ENCODE data around the gene ANXA11.
"Not testable (repeated sequence)": the region's sequence is repeated elsewhere in the genome, so short reads cannot be mapped to it uniquely, and the experiment has no call there.

The ANXA11 gene

DNA sequence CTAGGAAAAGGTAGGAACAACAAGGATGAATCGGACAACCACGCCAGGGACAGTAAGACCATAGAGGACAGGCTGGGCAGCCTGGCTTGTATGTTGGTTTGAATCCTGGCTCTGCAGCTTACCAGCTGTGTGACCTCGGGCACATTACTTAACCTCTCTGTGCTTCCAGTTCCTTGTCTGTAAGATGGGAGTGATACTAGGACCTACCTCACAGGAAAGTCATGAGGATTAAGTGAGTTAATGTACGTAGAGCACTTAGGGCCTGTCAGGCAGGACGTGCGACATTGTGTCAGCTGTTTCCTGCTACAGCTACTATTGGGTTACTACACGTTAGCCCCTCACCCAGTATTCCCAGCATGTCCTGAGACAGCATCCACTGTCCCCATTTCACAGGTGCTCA, 40.7 kb downstream of the ANXA11 start:
- no peak for DNase-seq

DNA sequence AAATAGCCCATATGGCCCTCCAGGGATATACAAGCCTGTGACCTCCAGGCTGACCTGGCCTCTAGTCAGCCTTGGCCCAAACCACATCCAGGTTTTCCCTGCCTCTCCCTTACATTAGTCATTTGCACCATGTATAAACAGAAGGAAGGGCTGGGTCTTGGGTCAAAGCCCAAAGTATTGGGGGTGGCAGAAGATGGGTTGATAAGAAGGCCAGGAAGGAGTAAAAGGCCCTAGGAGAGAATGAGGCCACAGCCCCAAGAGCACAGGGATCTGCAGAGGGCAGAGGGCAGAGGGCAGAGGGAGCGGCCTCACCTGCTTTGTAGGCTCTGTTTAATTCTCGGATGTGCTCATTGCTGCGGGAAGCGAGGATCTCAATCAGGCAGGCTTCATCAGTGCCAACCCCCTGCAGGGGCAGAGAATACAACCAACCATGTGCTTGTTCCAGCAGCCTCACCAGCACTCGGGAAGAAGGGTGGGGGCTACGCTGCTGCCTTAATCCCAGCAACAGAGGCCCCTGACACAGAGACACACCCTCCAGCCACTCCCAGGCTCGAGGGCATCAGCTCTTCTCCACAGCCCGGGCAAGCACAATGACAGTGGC, 41.5 kb downstream of the ANXA11 start:
- no peak for DNase-seq

- DNase-seq, result no peak
Measured at GRCh38 chr10:80161321-80162083, 43.8 kb downstream of the ANXA11 start.

DNA sequence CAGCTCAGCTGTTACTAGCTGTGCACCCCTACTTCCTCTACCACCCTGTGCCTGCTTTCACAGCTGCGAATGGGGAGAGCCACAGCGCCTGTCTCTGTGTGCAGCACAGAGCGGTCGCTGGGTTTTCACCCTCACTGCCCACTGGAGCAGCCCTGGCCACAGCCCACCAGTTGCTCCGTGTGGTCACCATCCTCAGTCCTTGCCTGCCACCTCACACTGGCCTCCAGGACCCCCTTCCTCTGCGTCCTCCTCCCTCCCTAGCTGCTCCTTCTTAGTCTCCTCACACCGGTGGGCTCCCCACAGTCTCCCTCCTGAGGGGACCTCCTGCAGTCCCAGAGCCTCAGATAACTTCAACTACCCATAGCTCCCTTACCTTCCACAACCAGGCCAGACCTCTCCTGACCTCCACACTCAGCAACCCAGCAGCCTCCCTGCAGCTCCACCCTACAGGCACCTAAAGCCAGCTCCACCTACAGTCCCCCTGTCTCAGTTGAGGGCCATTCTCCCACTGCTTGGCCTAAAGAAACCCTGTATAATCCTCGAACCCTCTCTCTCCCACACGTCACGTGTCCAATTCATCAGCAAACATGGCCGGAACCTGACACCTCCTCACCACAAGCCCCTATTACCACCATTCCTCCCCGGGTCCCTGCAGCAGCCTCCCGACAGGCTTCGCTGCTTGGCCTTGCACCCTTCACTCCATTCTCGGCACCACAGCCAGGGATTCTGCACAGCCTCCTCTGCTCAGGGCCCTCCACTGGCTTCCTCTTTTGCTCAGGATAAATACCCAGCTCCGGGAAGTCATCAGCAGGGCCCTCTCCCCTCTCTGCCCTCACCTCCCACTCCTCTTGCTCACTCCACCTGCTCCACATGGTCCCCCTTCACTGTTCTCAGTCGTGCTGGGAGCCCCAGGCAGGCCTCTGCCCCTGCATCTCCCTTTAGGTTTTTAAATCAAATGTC, 44.7 kb downstream of the ANXA11 start:
- DNase-seq, result no peak

DNA sequence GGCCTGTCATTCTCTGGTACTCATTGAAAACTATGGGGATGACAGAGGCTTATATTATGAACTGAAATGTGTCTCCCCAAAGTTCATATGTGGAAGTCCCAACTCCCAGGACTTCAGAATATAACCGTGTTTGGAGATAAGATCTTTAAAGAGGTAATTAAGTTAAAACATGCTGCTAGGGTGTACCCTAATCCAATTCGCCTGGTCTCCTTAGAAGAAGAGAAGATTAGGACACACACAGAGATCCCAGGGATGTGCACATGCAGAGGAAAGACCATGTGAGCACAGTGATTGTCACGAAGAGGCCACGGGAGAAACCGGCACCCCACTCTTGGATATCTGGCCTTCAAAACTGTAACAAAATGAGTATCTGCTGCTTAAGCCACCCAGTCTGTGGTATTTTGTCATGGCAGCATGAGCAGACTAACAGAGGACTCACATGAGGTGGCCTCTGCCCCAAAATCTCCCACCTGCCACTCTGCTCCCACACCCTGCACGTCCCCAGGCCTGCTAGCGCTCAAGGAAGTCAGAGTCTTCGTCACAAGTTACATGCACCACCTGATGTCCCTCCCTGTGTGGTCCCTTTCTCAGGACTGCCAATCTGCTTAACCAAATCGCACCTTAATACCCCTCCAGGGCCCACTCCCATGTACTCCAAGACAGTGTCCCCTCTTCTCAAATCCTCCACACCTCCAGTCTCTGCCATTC, 46.0 kb downstream of the ANXA11 start:
- DNase-seq, result no peak

GRCh38 chr10:80158598-80159127, 46.7 kb downstream of the ANXA11 start:
- no peak for DNase-seq

DNA sequence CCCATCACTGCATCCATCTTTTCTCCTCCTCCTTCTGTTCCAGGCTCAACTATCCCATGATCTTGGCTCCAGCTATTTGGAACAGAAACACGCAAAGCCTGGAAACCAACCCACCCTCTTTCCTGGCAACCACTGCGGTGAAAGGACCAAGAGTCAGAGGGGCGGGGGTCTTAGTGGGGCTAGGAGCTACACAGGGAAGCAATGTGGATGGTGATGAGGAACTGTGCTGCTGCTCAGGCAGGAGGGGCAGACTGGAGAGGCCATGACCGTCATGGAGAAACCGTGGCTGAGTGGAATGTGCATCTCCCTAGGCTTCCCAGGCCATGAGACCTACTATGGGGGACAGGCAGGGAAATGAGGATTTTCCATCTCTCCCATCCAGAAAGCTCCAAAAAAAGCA, 47.2 kb downstream of the ANXA11 start:
- DNase-seq, result no peak

GRCh38 chr10:80157561-80157960, 47.8 kb downstream of the ANXA11 start:
- DNase-seq, result no peak

DNA sequence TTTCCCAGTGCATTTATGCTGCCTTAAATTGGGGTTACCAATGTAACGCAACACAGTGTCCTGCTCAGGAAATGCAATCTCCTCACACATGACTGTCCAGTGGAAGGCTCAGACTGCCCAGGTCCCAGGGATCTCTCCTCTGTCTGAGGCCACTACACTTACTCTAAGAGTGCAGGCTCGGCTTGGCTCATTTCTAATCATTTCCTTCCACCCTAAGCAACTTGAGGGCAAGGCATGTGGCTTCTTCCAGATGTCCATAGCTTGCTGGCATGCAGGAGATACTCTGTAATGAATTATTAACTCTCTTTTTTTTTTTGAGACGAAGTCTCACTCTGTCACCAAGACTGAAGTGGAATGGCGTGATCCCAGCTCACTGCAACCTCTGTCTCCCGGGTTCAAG, 49.1 kb downstream of the ANXA11 start:
- DNase-seq, result no peak

GRCh38 chr10:80155696-80156215, 49.6 kb downstream of the ANXA11 start:
- DNase-seq, result no peak

DNA sequence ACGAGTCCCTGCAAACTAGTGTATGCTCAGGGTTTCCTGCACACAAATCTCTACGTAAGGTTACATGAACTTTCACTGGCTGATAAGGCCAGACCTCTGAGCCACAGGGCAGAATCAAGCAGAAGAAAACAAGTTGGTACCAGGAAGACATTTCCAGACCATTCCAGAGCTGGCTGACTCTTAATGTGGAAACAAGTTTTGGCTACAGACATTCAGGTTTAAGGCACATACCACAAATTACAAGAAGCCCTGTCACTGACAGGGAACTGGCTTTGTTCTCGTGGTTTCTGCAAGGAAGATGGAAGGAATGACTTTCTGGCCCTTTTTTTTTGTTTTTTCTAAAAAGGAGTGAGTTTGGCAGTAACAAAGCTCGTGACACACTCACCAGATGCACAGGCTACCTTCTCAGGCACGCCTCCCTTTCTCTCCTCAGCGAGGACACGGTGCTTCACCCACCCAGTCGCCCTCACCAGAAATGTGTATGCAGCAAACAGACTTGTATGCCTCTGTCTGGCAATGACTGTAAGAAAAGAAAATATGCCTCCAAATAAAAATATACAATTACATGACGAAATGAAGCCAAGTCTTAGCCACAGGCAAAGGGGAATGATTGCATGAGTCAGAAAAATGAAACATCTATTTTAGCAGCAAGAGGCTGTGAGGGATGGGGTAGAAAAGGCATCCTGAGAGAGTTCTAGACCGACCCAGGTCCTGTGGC, 50.2 kb downstream of the ANXA11 start:
- DNase-seq, result no peak

DNA sequence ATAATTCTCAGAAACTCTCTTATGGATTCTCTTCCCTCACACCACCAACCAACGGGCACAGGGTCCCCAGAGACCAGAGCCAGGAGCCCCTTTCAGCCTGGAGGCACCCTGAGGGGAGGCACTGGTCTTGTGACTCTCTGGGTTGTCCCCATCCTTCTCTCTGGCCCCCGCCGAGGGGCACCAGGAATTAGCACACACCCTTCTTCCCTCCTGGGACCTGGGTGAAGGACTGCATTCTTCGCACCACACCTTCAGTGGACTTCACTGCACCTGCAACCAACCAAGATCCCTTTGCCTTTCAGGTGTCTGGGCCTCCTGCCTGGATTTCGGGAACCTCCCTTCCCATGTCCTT, 50.7 kb downstream of the ANXA11 start:
- DNase-seq, result no peak

DNA sequence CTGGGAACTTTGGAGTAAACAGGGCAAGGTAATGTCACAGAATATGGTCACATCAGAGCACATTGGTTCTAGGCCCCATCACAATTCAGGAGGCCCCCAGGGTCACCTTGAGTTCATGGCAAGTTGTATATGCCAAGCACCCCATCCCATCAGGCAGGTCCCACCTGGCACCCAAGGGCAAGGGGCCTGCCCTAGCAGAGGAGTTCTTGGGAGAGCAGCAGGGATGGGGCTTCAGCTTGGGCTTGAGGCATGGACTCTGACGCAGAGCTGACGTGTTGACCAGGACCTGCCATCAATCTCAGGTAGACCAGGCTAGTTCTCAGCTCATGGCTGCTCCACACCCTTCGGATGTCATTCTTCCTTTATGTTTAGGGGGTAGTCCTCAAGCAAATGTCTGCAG, 51.9 kb downstream of the ANXA11 start:
- DNase-seq, result no peak

- no peak for DNase-seq
Measured at GRCh38 chr10:80152820-80153219, 52.5 kb downstream of the ANXA11 start.

GRCh38 chr10:80150172-80150571, 55.2 kb downstream of the ANXA11 start:
- no peak for DNase-seq

DNA sequence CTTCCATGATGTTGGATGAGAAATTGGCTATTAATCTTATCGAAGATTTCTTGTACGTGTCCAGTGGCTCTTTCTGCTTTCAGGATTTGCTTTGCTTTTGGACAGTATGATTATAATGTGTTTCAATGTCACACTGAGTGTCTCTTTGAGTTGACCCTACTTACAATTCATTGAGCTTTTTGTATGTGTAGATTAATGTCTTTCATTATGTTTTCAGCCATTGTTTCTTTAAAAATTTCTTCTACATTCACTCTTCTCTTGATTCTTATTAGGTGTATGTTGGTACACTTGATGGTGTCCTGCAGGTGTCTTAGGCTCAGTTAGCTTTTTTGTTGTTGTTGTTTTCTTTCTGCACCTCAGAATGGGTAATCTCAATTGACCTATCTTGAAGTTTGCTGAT, 56.2 kb downstream of the ANXA11 start:
- DNase-seq, result no peak

DNA sequence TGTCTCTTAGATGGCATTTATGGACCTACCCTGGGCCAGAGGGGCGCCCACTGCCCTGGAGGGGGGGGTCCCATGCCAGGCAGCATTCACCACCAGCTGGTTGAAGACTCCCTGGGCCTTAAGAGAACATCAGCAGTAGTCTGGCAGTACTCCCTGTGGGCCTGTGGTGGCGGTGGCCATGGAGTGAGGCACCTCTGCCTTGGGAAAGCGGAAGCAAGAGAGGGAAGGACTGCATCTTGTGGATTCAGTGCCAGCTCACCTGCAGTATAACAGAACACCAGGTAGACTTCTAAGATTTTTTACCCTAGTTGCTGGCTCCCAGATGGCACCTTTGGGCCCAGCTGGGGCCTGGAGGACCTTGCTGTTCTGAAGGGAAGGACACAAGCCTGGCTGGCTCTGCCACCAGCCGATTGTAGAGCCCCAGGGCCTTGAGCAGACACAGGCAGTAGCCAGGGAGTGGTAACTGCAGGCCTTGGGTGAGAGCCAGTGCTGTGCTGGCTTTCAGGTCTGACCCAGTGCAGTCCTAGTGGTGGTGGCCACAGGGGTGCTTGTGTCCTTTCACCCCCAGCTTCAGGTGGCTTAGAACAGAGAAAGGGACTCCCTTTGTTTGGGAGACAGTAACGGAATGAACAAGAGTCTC, 57.1 kb downstream of the ANXA11 start:
- DNase-seq, result no peak

DNA sequence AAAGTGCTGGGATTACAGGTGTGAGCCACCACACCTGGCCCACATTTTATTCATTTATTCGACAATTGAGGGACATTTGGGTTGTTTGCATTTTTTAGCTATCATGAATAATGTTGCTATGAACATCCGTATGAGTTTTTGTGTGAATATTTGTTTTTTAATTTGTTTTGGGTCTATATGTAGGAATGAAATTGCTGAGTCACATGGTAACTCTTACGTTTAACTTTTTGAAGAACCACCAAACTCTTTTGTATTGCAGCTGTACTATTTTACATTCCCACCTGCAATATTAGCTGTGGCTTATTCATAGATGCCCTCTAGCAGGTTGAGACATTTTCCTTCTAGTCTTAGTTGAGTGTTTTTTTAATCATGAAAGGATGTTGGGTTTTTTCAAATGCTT, 58.4 kb downstream of the ANXA11 start:
- no peak for DNase-seq

GRCh38 chr10:80145406-80146308, 59.7 kb downstream of the ANXA11 start:
- not testable (repeated sequence) for DNase-seq

GRCh38 chr10:80144696-80145131, 60.6 kb downstream of the ANXA11 start:
- DNase-seq, result no peak

Data from NCI-H1048 (cell line).